SK-N-SH treated with all-trans-retinoic acid at 6 μM for 48 hours (cell line): ENCODE measurements around the gene ATRNL1.

Source experiments
- POU6F1 ChIP-seq: fragments of 250-450 bp; sonication (Bioruptor Pico); IDR thresholded peaks from 2 replicates; pipeline ENCODE4 v1.8.0; 2021; ENCODE audit warnings: low read depth, mild to moderate bottlenecking, moderate library complexity, borderline replicate concordance
- ZC3H10 ChIP-seq: fragments of 250-450 bp; sonication (Bioruptor Pico); IDR thresholded peaks from 2 replicates; pipeline ENCODE4 v1.5.1; 2021; ENCODE audit warnings: mild to moderate bottlenecking, moderate library complexity
- ZFP3 ChIP-seq: fragments of 250-450 bp; sonication (Bioruptor Pico); IDR thresholded peaks from 2 replicates; pipeline ENCODE4 v1.5.0; 2020; ENCODE audit warnings: mild to moderate bottlenecking, moderate library complexity
- ZFP30 ChIP-seq: fragments of 450-650 bp; formaldehyde crosslinking; IDR thresholded peaks from 2 replicates; pipeline ENCODE4 v1.5.0; 2022; ENCODE audit warnings: mild to moderate bottlenecking, moderate library complexity

DNA sequence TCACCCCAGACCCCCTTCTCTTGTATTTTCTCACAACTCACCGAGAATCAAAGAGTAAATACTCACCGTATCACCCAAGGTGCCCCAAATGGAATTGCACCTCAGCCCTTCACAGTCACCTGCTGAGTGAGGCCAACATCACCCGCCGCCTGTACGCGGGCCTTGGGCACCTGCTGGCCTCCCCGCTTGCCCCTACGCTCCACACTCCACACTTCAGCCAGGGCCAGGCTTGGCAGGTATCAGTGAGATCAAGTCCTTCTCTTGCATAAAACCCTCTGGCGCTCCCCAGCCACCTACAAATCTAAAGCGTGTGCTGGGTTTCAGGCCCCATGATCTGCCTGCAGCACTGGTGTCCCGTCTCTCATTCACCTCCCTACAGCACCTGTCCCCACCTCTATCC lies 879.3 kb downstream of the ATRNL1 start:
- TF ChIP-seq ZFP30 (CRISPR knock-in tag) = no peak
- TF ChIP-seq ZC3H10 (CRISPR knock-in tag) = no peak
- TF ChIP-seq POU6F1 (CRISPR knock-in tag) = no peak
- TF ChIP-seq ZFP3 (CRISPR knock-in tag) = no peak
